Activated CD4-positive, alpha-beta T cell treated with anti-CD3 and anti-CD28 coated beads, Interleukin-2, amount 50 U/mL, for 1 hour (primary cell): Measurements from ENCODE around the gene LRRC56.
A peak's percentile ranks its signal among the peaks of the same experiment; 100 is the strongest.

Source experiments
- DNase-seq: peaks from one replicate; pipeline ENCODE4 v3.0.0-alpha.2; 2020

LRRC56 gene

GRCh38 chr11:526192-526591 is 11.1 kb upstream of the LRRC56 start:
- DNase-seq = no peak

DNA sequence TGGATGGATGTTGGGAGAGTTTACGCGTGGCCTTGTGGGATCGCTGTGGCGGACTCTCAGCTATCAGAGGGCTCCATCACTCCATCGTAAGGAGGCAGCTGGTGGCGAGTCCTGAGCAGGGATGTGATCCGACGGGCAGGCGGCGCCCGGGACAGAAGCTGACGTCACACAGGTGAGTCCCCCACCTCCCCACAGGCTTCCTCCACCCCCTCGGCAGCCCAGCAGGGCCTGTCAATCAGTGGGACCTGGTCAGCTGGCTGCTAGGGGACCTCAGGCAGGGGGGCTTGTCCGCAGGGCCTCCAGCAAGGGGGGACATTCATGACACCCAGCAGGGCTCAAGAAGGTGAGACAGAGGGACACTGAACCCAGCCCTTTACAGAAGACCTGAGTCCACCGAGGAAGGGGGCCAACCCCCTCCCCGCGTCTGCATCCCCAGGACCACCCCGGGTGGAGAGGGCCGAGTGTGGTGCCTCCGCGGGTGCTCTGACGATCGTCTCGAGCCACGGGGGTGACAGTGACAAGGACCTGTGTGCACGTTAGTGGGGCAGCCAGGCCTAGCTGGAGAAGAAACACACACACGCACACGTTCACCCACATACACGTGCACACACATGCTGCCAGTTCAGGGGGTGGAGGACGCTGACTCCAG is 9.0 kb upstream of the LRRC56 start:
- no peak for DNase-seq

DNA sequence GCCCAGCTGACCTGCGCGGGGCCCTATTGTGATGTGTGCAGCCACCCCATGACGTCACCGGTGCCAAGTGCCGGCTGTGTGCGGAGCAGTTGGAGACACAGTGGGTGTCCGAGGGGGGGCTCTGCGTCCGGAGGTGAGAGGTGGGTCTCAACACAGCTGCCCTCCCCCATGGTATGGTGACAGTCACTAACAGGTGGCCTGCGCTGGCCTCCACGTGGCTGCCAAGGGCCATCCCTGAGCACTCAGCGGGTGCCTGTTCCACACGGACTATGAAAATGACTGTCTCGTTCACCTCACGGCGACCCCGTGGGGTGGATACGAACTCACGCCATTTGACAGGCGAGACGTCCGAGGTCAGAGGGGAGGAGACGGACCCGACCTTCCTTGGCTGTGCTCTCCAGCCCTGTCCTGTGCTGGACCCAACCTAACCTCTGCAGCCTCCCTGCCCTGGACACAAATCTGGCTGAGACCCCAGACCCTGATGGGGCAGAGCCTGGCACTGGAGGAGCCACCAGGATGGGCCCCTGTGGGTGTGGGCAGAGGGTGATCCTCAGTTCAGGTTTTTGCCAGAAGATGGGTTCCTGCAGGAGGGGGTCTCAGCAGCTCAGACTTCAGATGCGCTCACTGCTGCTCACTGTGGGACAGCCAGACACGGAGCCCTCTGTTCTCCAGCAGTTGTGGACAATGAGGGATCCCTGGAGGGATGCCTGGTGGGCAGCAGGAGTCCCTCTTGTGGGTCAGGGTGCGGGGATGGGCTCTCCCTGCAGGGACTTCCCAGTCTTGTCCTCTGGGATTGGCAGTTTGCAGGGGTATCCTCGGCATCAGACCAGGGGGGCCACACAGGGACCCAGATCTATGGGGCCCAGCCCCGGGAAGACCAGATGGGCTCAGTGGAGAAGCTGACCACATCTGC is 8.3 kb upstream of the LRRC56 start:
- DNase-seq = no peak

DNA sequence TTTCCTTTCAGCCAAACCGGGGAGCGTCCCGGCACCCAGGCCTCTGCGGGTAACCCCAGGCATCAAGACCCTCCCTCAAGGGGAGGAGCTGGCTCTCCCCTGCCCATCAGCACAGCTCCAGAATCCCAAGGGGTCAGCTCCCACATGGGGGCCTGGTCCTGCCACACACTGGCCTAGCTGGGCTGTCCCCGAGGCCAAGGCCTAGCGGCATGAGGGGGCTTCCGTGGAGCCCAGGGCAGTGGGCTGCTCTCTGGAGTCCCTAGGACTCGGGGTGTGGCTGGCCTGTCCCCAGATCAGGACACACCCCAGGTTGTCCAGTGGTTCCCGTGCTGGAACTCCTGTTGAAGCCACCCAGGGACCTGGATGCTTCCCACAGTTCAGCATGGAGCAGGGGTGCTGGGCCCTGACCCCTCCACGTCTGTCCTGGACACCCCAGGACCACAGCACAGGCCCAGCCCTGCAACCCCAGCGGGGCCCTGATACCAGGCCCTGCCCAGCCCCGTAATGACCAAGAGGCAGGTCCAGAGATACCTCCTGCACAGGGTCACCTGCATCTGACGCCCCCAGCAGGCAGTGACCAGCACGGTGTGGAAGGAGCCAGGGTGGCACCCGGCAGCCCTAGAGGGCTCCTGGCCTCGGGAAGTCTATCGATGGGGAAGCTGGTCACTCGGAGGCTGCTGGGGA is 7.5 kb upstream of the LRRC56 start:
- no peak for DNase-seq

GRCh38 chr11:530960-531831 is 6.1 kb upstream of the LRRC56 start:
- DNase-seq = no peak

- no peak for DNase-seq
Observed at GRCh38 chr11:531919-532526, 5.3 kb upstream of the LRRC56 start.

GRCh38 chr11:532527-532985 is 4.8 kb upstream of the LRRC56 start:
- no peak for DNase-seq

GRCh38 chr11:532986-533585 is 4.2 kb upstream of the LRRC56 start:
- DNase-seq = no peak

GRCh38 chr11:533586-534395 is 3.5 kb upstream of the LRRC56 start:
- DNase-seq = no peak

DNA sequence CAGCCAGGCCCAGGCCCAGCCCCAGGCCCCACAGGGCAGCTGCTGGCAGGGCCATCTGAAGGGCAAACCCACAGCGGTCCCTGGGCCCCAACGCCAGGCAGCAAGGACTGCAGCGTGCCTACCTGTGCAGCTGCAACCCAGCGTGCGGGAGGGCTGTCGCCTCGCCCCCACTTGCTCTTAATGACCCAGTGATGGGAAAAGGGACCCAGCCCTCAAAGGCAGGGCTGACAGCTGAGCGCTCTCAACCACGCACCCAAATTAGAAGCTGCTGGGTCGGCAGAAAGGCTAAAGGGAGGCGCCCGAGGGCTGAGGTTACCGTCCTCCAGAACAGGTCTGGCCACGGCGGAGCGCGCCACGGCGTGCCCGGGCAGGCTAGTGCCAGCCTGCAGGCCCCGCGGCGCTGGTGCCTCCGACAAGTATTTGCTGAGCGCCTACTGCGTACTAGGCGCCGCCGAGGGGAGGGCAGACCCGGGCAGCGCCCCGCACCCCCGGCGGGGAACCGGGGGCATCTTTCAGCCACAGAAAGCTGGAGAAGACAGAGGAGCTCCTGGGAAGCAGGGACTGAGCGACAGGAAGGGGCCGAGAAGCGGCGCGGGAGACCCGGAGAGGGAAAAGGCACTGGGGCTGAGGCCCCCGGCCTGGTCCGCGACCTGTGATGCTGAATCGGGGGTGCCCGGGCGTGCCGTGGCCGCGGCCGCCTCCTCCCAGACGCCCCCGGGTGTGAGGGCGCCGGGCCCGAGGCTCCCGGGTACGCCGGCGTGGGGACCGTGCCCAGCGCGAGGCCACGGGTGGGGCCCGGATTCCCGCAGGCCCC is 2.7 kb upstream of the LRRC56 start:
- DNase-seq = peak; percentile 34

- peak; percentile 22 for DNase-seq
Observed at GRCh38 chr11:535210-535518, 2.2 kb upstream of the LRRC56 start.

- DNase-seq = peak; percentile 95
Observed at GRCh38 chr11:535519-536454, 1.5 kb upstream of the LRRC56 start, which contains the start of gene HRAS. TSS of gene HRAS (minus strand) at chr11:535576.

GRCh38 chr11:537622-538430 is 499 bp downstream of the LRRC56 start:
- DNase-seq = no peak

DNA sequence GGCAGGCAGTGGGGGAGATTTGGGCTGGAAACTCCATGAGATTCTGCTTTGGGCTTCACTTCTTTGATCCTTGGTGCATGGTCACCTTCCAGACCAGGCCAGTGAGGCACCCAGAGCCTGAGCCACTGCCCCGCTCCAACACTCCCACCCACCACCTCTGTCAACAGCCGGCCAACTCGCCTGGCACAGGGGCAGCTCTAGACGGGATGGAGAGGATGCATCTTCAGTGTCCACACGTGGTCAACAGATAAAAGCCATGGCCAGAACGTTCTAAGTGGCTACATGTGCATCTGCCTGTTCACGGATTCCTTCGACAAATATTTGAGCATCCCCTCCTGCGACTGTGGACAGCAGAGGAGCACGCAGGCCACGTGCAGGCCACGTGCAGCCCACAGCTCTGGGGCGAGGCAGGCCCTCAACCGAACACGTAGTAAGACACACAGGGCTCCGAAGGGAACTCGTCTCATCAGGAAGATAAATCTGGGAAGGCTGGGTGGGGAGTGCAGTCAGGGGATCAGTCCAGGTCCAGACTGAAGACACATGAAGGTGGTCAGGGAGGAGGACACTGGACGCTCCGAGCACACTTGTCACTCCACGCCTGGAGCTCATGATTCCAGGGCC is 1.2 kb downstream of the LRRC56 start:
- no peak for DNase-seq

DNA sequence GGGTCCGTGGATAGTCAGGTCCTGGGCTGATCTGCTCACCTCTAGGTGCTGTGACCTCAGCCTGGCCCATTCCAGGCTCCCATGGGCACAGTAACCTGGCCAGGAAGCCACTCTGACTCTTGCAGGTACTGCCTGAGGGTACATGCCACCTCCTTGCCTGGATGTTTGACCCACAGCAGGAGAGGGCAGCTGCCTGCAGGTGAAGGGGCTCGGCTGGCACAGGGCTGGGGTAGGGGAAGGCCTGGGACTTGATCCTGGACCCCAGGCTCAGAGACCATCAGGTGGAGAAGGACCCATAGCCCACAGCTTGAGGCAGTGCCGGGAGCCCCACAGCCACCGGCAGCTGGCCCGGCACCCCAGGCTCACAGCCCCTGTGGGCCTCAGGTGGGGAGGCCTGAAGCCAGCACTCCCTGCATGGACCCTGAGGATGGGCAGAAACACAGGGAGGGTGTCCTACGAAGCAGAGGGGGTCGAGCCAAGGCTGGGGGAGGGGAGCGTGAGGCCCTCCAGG is 2.7 kb downstream of the LRRC56 start:
- no peak for DNase-seq

DNA sequence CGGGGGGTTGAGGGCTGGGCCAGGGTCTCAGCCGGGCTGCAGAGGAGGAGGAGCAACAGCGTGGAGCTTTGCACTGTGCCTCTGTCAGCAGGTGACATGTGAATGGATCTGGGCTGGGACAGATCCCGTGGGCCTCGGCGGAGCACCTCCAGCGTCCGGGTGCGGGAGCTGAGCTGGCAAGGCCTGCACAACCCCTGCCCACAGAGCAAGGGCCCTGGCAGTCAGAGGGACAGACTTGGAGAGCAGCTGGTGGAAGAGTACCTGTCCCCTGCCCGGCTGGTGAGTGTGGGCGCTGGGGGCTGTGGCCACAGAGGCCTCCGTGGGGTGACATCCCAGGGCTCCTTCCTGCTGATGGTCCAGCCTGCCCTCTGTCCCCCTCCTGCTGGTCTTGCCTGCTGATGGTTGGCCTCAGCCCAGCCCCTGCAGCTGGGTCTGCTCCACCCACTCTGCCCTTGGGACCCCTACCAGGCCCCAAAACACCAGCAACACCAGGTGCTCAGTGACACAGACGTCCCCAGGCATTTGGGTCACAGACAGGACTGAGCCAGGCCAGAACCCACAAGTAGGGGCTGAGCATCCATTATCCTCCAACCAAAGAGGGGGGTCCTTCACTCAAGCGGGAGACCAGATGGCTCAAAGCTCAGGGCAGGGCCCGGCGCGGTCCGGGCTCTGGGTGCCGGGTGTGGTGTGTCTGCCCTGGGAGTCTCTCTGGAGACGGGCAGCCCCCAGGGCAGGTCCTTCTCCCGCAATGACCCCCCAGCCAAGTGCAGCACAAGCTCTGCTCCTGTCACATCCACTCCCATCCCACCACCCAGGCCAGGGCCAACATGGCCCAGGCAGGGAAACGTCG is 3.5 kb downstream of the LRRC56 start:
- no peak for DNase-seq
